ENCODE data around the gene SERPINE2.

The SERPINE2 gene

GRCh38 chr2:224039080-224039769, at the start of gene SERPINE2:
TSS of gene SERPINE2 (minus strand) at chr2:224039286. CDS start at chr2:224001900, 37,386 bp downstream.
- H3K4me3 ChIP-seq (ENCODE audit: low read length), result peak within 1 kb of the TSS; percentile 64
- TF ChIP-seq CTCF (IDR thresholded peaks at IDR 0.05; ENCODE audit: insufficient read depth, low read depth, low read length, missing control alignments), result peak; percentile 43
- peak; percentile 65 for DNase-seq (ENCODE audit: low read depth)

GRCh38 chr2:224086226-224086914, 47.3 kb upstream of the SERPINE2 start:
- DNase-seq (ENCODE audit: low read depth), result peak; percentile 97
- no peak for TF ChIP-seq CTCF (IDR thresholded peaks at IDR 0.05; ENCODE audit: insufficient read depth, low read depth, low read length, missing control alignments)
- no peak overlapping the region for H3K4me3 ChIP-seq (ENCODE audit: low read length)

GRCh38 chr2:224085811-224086210, 46.7 kb upstream of the SERPINE2 start:
- TF ChIP-seq CTCF (IDR thresholded peaks at IDR 0.05; ENCODE audit: insufficient read depth, low read depth, low read length, missing control alignments), result no peak
- no peak overlapping the region for H3K4me3 ChIP-seq (ENCODE audit: low read length)
- DNase-seq (ENCODE audit: low read depth), result no peak

- TF ChIP-seq CTCF (IDR thresholded peaks at IDR 0.05; ENCODE audit: insufficient read depth, low read depth, low read length, missing control alignments), result no peak
- H3K4me3 ChIP-seq (ENCODE audit: low read length), result no peak overlapping the region
- DNase-seq (ENCODE audit: low read depth), result peak; percentile 60
These were observed 46.2 kb upstream of the SERPINE2 start for GRCh38 chr2:224085246-224085645.

GRCh38 chr2:224084266-224084892, 45.3 kb upstream of the SERPINE2 start:
- no peak overlapping the region for H3K4me3 ChIP-seq (ENCODE audit: low read length)
- no peak for DNase-seq (ENCODE audit: low read depth)
- no peak for TF ChIP-seq CTCF (IDR thresholded peaks at IDR 0.05; ENCODE audit: insufficient read depth, low read depth, low read length, missing control alignments)

- no peak for TF ChIP-seq CTCF (IDR thresholded peaks at IDR 0.05; ENCODE audit: insufficient read depth, low read depth, low read length, missing control alignments)
- DNase-seq (ENCODE audit: low read depth), result no peak
These were observed 44.6 kb upstream of the SERPINE2 start for GRCh38 chr2:224083638-224084037.

More at GRCh38 chr2:224083638-224084037, 44.6 kb upstream of the SERPINE2 start:
- H3K4me3 ChIP-seq (ENCODE audit: low read length), result no peak overlapping the region
